GM12878 (cell line): ENCODE measurements around the gene METAP2. TPM values are rescaled to one million over a fixed set of nuclear protein-coding genes. Genes with fewer than 3 reads are reported as not detected.

Source experiments
- ZZZ3 ChIP-seq: IDR thresholded peaks from 2 replicates; pipeline ENCODE4 v1.6.1; 2011; ENCODE audit warnings: low read depth; ENCODE audit not compliant: control insufficient read depth, insufficient read length
- polyA plus RNA-seq, 11 experiments: library from polyadenylated mRNA; depleted of rRNA in 4 of 11; unstranded in 6 of 11; stranded (reverse) in 5 of 11; fragments of >200 nt; fragmentation: Nextera tagmentation in 4 of 11; fragmentation: Illumina TruSeq in 1 of 11; extraction: Ambion mirVana in 4 of 11; extraction: Trizol in 1 of 11; gene quantifications; 1 replicate in 1 of 11; 2 replicates in 10 of 11; pipeline versions ENCODE4 v1.2.1 to v1.2.3, GENCODE V29; 2011 to 2016; ENCODE audit warnings: inconsistent platforms in 2 of 11, missing spikeins in 2 of 11, low read depth in 1 of 11
- small RNA-seq: library from RNA; depleted of rRNA; stranded (forward); fragments of <200 nt; gene quantifications from one replicate; pipeline ENCODE3, GENCODE V24; 2014
- total RNA-seq, 4 experiments: library from RNA; depleted of rRNA in 3 of 4; stranded (reverse); fragments of >200 nt in 3 of 4; fragmentation: Illumina TruSeq in 1 of 4; extraction: Trizol in 1 of 4; gene quantifications; 2 replicates each; pipeline versions ENCODE4 v1.2.1 to v1.2.3, GENCODE V29; 2013 to 2021

METAP2 gene
- total and polyA plus RNA-seq, 10 of the 15 experiments (the other 5 are each of a cell fraction or from before 2014, with no cell fraction given): 50.7 to 132 (median 73.9) TPM

- no peak for TF ChIP-seq ZZZ3
These were observed 83.7 kb downstream of the METAP2 start (continued) for GRCh38 chr12:95557625-95558024.

Small RNAs within 50 kb of the gene (small RNA-seq; reads per million reads assigned to genes)
- not detected for gene RNU6-735P

Other genes with a start within 250 kb of the METAP2 start
- not detected in 2 replicates for gene USP44, start 77.3 kb downstream of the METAP2 start, total RNA-seq (2014; rRNA removed)
- gene USP44, start 77.3 kb downstream of the METAP2 start, total RNA-seq (2014; rRNA removed; fragmentation: Illumina TruSeq; extraction: Trizol): not detected in 2 replicates
- gene USP44, start 77.3 kb downstream of the METAP2 start, total RNA-seq (2021): 0.05 and 0.26 TPM in 2 replicates
- not detected in 2 replicates for gene USP44, start 77.3 kb downstream of the METAP2 start, polyA plus RNA-seq (2011; rRNA removed)
- not detected in 2 replicates for gene USP44, start 77.3 kb downstream of the METAP2 start, polyA plus RNA-seq (2014; fragmentation: Illumina TruSeq; extraction: Trizol)
- gene USP44, start 77.3 kb downstream of the METAP2 start, polyA plus RNA-seq (2014; fragmentation: Nextera tagmentation; extraction: Ambion mirVana): under 1 TPM in 1 of 2 experiments, not detected in 1; 0.02 TPM
- gene USP44, start 77.3 kb downstream of the METAP2 start, polyA plus RNA-seq (2014; rRNA removed): not detected in 2 replicates
- under 1 TPM; 0.11 to 0.13 TPM for gene USP44, start 77.3 kb downstream of the METAP2 start, polyA plus RNA-seq (2016; fragmentation: Nextera tagmentation; extraction: Ambion mirVana)